Measurements from ENCODE around the gene LRRC47.

DNA sequence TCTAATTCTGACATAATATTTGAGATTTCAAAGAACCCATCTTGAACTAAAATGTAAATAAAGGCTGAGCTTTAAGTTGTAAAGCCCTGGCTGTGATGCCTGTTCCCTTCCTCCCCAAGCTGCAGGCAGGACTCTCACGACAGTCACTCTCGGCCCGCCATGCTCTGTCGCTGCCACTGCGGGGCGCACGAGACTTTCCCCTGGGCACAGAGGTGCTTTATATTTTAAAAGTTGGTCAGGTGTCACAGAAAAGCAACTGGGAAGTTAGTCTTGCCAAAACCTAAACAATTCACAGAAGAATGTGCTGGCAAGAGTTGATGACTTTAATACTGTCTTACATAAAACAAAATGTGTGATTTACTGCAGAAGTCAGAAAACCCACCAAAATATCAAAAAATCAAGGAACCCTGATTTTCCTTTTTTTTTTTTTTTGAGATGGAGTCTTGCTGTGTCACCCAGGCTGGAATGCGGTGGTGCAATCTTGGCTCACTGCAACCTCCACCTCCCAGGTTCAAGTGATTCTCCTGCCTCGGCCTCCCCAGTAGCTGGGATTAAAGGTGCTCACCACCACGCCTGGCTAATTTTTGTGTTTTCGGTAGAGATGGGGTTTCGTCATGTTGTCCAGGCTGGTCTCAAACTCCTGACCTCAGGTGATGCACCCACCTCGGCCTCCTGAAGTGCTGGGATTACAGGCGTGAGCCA, 10.7 kb downstream of the LRRC47 start:
- TF ChIP-seq, protein P1, sequence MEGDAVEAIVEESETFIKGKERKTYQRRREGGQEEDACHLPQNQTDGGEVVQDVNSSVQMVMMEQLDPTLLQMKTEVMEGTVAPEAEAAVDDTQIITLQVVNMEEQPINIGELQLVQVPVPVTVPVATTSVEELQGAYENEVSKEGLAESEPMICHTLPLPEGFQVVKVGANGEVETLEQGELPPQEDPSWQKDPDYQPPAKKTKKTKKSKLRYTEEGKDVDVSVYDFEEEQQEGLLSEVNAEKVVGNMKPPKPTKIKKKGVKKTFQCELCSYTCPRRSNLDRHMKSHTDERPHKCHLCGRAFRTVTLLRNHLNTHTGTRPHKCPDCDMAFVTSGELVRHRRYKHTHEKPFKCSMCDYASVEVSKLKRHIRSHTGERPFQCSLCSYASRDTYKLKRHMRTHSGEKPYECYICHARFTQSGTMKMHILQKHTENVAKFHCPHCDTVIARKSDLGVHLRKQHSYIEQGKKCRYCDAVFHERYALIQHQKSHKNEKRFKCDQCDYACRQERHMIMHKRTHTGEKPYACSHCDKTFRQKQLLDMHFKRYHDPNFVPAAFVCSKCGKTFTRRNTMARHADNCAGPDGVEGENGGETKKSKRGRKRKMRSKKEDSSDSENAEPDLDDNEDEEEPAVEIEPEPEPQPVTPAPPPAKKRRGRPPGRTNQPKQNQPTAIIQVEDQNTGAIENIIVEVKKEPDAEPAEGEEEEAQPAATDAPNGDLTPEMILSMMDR (IDR thresholded peaks at IDR 0.05): peak in 1 of 3 donors; percentile 43
- no peak for TF ChIP-seq POLR2A (IDR thresholded peaks at IDR 0.05)
- TF ChIP-seq POLR2AphosphoS5 (IDR thresholded peaks at IDR 0.05): no peak
